ENCODE results near the gene AUTS2. TPM values are rescaled to one million over a fixed set of nuclear protein-coding genes. Genes with fewer than 3 reads are reported as not detected.

The AUTS2 gene
- total RNA-seq, 1 experiment from 2014 or later = 2.5 TPM

- DNase-seq (ENCODE audit: low read depth, low spot score) (no peak), ATAC-seq (no peak)
- POLR2A ChIA-PET = no interaction called here
- Histone ChIP-seq H3K27ac (ENCODE audit: low read length) (no peak overlapping the region), H3K36me3 (ENCODE audit: control insufficient read depth, insufficient read depth, low read length) (no peaks in the 10 kb centered on the region), H3K4me3 (ENCODE audit: low read depth in 2 of 2, low read length in 2 of 2) (no peak overlapping the region), H3K27me3 (ENCODE audit: control insufficient read depth, insufficient read depth, low read length) (no peaks in the 10 kb centered on the region), H3K4me1 (ENCODE audit: control insufficient read depth, insufficient read depth, low read length) (no peaks in the 10 kb centered on the region), H3K9me3 (ENCODE audit: control insufficient read depth, insufficient read depth, low read depth, low read length) (no peaks in the 10 kb centered on the region)
- no peak for TF ChIP-seq TCF7L2 (IDR thresholded peaks at IDR 0.05; ENCODE audit: low read depth, low read length)
- TF ChIP-seq REST (IDR thresholded peaks at IDR 0.05; ENCODE audit: insufficient read depth in 1 of 2, low read depth in 2 of 2, low read length in 1 of 2) = no peak
- TF ChIP-seq POLR2AphosphoS5 (IDR thresholded peaks at IDR 0.05; ENCODE audit: low read depth, low read length) = no peak
- no peak for TF ChIP-seq SIN3A (IDR thresholded peaks at IDR 0.05; ENCODE audit: borderline replicate concordance, insufficient read depth, low read depth, low read length)
- no peak for TF ChIP-seq CTCF (IDR thresholded peaks at IDR 0.05)
- intact Hi-C loops (cut with micrococcal nuclease; ENCODE audit: unreplicated experiment) (no loop called here), in situ Hi-C loops (cut with HindIII; ENCODE audit: low pct_unique_long_range_greater_than_20kb, low sequenced_read_pairs) (no loop called here)
- CTCF ChIA-PET = no interaction called here
- BruUV-seq (replicated peaks) = no TSS peak
These were observed 100.0 kb downstream of the AUTS2 start for GRCh38 chr7:69698109-69698825.

- TF ChIP-seq POLR2AphosphoS5 (IDR thresholded peaks at IDR 0.05; ENCODE audit: low read depth, low read length) (no peak), CTCF (IDR thresholded peaks at IDR 0.05) (no peak), REST (IDR thresholded peaks at IDR 0.05; ENCODE audit: insufficient read depth in 1 of 2, low read depth in 2 of 2, low read length in 1 of 2) (no peak), SIN3A (IDR thresholded peaks at IDR 0.05; ENCODE audit: borderline replicate concordance, insufficient read depth, low read depth, low read length) (no peak), TCF7L2 (IDR thresholded peaks at IDR 0.05; ENCODE audit: low read depth, low read length) (no peak)
- ChIA-PET CTCF (no interaction called here), POLR2A (interaction anchor here (0.5 kb wide), 1 partner anchor 49 kb away, joined by 4 read pairs; no protein-coding TSS in a partner anchor)
- Histone ChIP-seq H3K4me3 (ENCODE audit: low read depth in 2 of 2, low read length in 2 of 2) (no peak overlapping the region), H3K36me3 (ENCODE audit: control insufficient read depth, insufficient read depth, low read length) (no peaks in the 10 kb centered on the region), H3K27ac (ENCODE audit: low read length) (no peak overlapping the region), H3K9me3 (ENCODE audit: control insufficient read depth, insufficient read depth, low read depth, low read length) (no peaks in the 10 kb centered on the region), H3K27me3 (ENCODE audit: control insufficient read depth, insufficient read depth, low read length) (no peaks in the 10 kb centered on the region), H3K4me1 (ENCODE audit: control insufficient read depth, insufficient read depth, low read length) (no peaks in the 10 kb centered on the region)
- no TSS peak for BruUV-seq (replicated peaks)
- no peak for DNase-seq (ENCODE audit: low read depth, low spot score)
- ATAC-seq = no peak
- in situ Hi-C loops (cut with HindIII; ENCODE audit: low pct_unique_long_range_greater_than_20kb, low sequenced_read_pairs) = no loop called here
- intact Hi-C loops (cut with micrococcal nuclease; ENCODE audit: unreplicated experiment) = no loop called here
These were observed 101.7 kb downstream of the AUTS2 start for GRCh38 chr7:69699931-69700330.

All from Panc1 (cell line).